GM23338 (cell line): ENCODE data around the gene KRT85. TPM values are rescaled to one million over a fixed set of nuclear protein-coding genes. Genes with fewer than 3 reads are reported as not detected.

Source experiments
- ATAC-seq: fragments of 200-7000 bp; cut with Tn5 transposase; 3 replicates; pipeline ENCODE4 v1.9.1; 2020
- DNase-seq: peaks from one replicate; pipeline ENCODE4 v3.0.0-alpha.2; 2015; ENCODE audit warnings: low spot score
- H2AFZ ChIP-seq: fragments of 200-600 bp; sonication (generic); 2 replicates; pipeline ENCODE4 v1.8.0; 2016; ENCODE audit warnings: antibody characterized with exemption, mild to moderate bottlenecking, moderate library complexity
- H3F3A ChIP-seq: fragments of 200-600 bp; sonication (generic); replicated peaks from 2 replicates; pipeline ENCODE4 v1.8.0; 2017; ENCODE audit warnings: antibody characterized with exemption, mixed run types, low read depth
- H3K27ac ChIP-seq: fragments of 200-600 bp; sonication (generic); 2 replicates; pipeline ENCODE4 v1.6.1; 2016; ENCODE audit warnings: low read depth
- H3K27me3 ChIP-seq: fragments of 200-600 bp; sonication (generic); 2 replicates; pipeline ENCODE4 v1.8.0; 2016; ENCODE audit warnings: mild to moderate bottlenecking, mixed run types, moderate library complexity; ENCODE audit not compliant: insufficient read depth
- H3K36me3 ChIP-seq: fragments of 200-600 bp; sonication (generic); 2 replicates; pipeline ENCODE4 v1.8.0; 2016; ENCODE audit warnings: mild to moderate bottlenecking; ENCODE audit not compliant: insufficient read depth
- H3K4me1 ChIP-seq: fragments of 200-600 bp; sonication (generic); 2 replicates; pipeline ENCODE4 v1.8.0; 2016; ENCODE audit warnings: mild to moderate bottlenecking, moderate library complexity; ENCODE audit not compliant: insufficient read depth
- H3K4me2 ChIP-seq: fragments of 200-600 bp; sonication (generic); 2 replicates; pipeline ENCODE4 v1.7.1; 2017; ENCODE audit warnings: mixed run types
- H3K4me3 ChIP-seq: fragments of 200-600 bp; sonication (generic); 2 replicates; pipeline ENCODE4 v1.6.1; 2016; ENCODE audit warnings: mixed run types
- H3K79me2 ChIP-seq: fragments of 200-600 bp; sonication (generic); replicated peaks from 2 replicates; pipeline ENCODE4 v1.8.0; 2017; ENCODE audit warnings: mild to moderate bottlenecking; ENCODE audit not compliant: insufficient read depth
- H3K9me2 ChIP-seq: fragments of 200-600 bp; sonication (generic); 2 replicates; pipeline ENCODE4 v1.8.0; 2017; ENCODE audit not compliant: insufficient read depth
- H4K20me1 ChIP-seq: fragments of 200-600 bp; sonication (generic); replicated peaks from 2 replicates; pipeline ENCODE4 v1.8.0; 2017; ENCODE audit warnings: mild to moderate bottlenecking; ENCODE audit not compliant: insufficient read depth
- H3K27ac Mint-ChIP-seq: 2 replicates; pipeline ENCODE4 v1.8.0; 2020; ENCODE audit warnings: inconsistent platforms, mild to moderate bottlenecking, moderate library complexity, mixed read lengths
- H3K27me3 Mint-ChIP-seq: 3 replicates; pipeline ENCODE4 v1.8.0; 2022; ENCODE audit warnings: low read depth, mild to moderate bottlenecking, moderate library complexity, mixed read lengths, inconsistent platforms; ENCODE audit not compliant: insufficient read depth, poor library complexity
- H3K36me3 Mint-ChIP-seq: 3 replicates; pipeline ENCODE4 v1.8.0; 2021; ENCODE audit warnings: low read depth, mild to moderate bottlenecking, inconsistent platforms, moderate library complexity, mixed read lengths
- H3K4me1 Mint-ChIP-seq: 3 replicates; pipeline ENCODE4 v1.8.0; 2020; ENCODE audit warnings: mild to moderate bottlenecking, inconsistent platforms, mixed read lengths
- H3K4me3 Mint-ChIP-seq: 3 replicates; pipeline ENCODE4 v1.8.0; 2021; ENCODE audit warnings: moderate library complexity, mild to moderate bottlenecking, inconsistent platforms, mixed read lengths
- H3K9me3 Mint-ChIP-seq: 3 replicates; pipeline ENCODE4 v1.8.0; 2020; ENCODE audit warnings: moderate library complexity, mild to moderate bottlenecking, inconsistent platforms, mixed read lengths
- CREB1 ChIP-seq: fragments of 250-450 bp; sonication (Bioruptor Pico); IDR thresholded peaks from 2 replicates; pipeline ENCODE4 v1.5.0; 2020; ENCODE audit warnings: low read depth, mild to moderate bottlenecking, moderate library complexity
- CTCF ChIP-seq, 2 experiments: fragments of 200-600 bp in 1 of 2; sonication (generic) in 1 of 2; conservative IDR thresholded peaks; 2 replicates each; pipeline versions ENCODE4 v1.5.1 to v1.6.1; 2016 to 2017; ENCODE audit warnings: antibody characterized with exemption in 2 of 2, low read depth in 2 of 2, mild to moderate bottlenecking in 2 of 2, moderate library complexity in 1 of 2
- EZH2 ChIP-seq: fragments of 200-600 bp; sonication (generic); IDR thresholded peaks from one replicate; pipeline ENCODE4 v1.8.0; 2017; ENCODE audit warnings: antibody characterized with exemption, mild to moderate bottlenecking, low read depth; ENCODE audit not compliant: unreplicated experiment
- EZH2phosphoT487 ChIP-seq: fragments of 200-600 bp; sonication (generic); IDR thresholded peaks from one replicate; pipeline ENCODE4 v1.8.1; 2018; ENCODE audit warnings: antibody characterized with exemption; ENCODE audit not compliant: unreplicated experiment
- JUNB ChIP-seq: IDR thresholded peaks from one replicate; pipeline ENCODE4 v1.6.1; 2016; ENCODE audit warnings: antibody characterized with exemption; ENCODE audit not compliant: unreplicated experiment
- NANOG ChIP-seq: IDR thresholded peaks from 2 replicates; pipeline ENCODE4 v1.6.1; 2016; ENCODE audit warnings: antibody characterized with exemption, borderline replicate concordance
- POLR2AphosphoS5 ChIP-seq: IDR thresholded peaks from 2 replicates; pipeline ENCODE4 v1.6.1; 2016; ENCODE audit warnings: antibody characterized with exemption, low read depth
- STAT1 ChIP-seq: IDR thresholded peaks from one replicate; pipeline ENCODE4 v1.6.1; 2016; ENCODE audit warnings: antibody characterized with exemption; ENCODE audit not compliant: unreplicated experiment
- ZNF114 ChIP-seq: fragments of 250-450 bp; sonication (Bioruptor Pico); IDR thresholded peaks from 2 replicates; pipeline ENCODE4 v1.5.0; 2020; ENCODE audit warnings: mild to moderate bottlenecking, moderate library complexity
- ZNF331 ChIP-seq: fragments of 250-450 bp; sonication (Bioruptor Pico); IDR thresholded peaks from 2 replicates; pipeline ENCODE4 v1.5.0; 2020; ENCODE audit warnings: low read depth, mild to moderate bottlenecking, moderate library complexity
- ZNF462 ChIP-seq: fragments of 250-450 bp; sonication (Bioruptor Pico); IDR thresholded peaks from 2 replicates; pipeline ENCODE4 v1.5.0; 2020; ENCODE audit warnings: mild to moderate bottlenecking, moderate library complexity
- polyA plus RNA-seq: library from polyadenylated mRNA; unstranded; fragments of >200 nt; fragmentation: Nextera tagmentation; extraction: Ambion mirVana; gene quantifications from 2 replicates; pipeline ENCODE4 v1.2.1, GENCODE V29; 2016
- total RNA-seq: library from RNA; depleted of rRNA; stranded (reverse); fragments of >200 nt; shearing (Covaris generic); gene quantifications from 2 replicates; pipeline ENCODE4 v1.2.3, GENCODE V29; 2014

The KRT85 gene
- total and polyA plus RNA-seq, 2 experiments from 2014 or later = not detected

- no peak overlapping the region for H3K4me2 ChIP-seq
- H4K20me1 ChIP-seq = no peaks in the 10 kb centered on the region
- TF ChIP-seq ZNF114 (CRISPR knock-in tag) (no peak), CTCF (conservative IDR thresholded peaks at IDR 0.05; ENCODE audit: low read depth in 2 of 2) (peak; percentile 50 to 69)
- no peaks in the 10 kb centered on the region for H3K36me3 Mint-ChIP-seq
- H3K27ac ChIP-seq = no peak overlapping the region
- DNase-seq (peak; percentile 56), ATAC-seq (peak; percentile 88)
- no peak overlapping the region for H3K4me3 ChIP-seq
- H3K27ac Mint-ChIP-seq = no peak overlapping the region
- 0 out of 2 replicates have a peak, but pooled peaks cover under 1% of the 10 kb centered on the region for H3K9me2 ChIP-seq
- no peaks in the 10 kb centered on the region for H3K36me3 ChIP-seq
- no peak overlapping the region for H2AFZ ChIP-seq
- H3K4me3 Mint-ChIP-seq = no peak overlapping the region
- peaks cover 4% of the 10 kb centered on the region; the same call in 1 of the 3 replicates for H3K4me1 Mint-ChIP-seq
- H3K79me2 ChIP-seq = no peaks in the 10 kb centered on the region
- no peaks in the 10 kb centered on the region for H3F3A ChIP-seq
- no peaks in the 10 kb centered on the region for H3K4me1 ChIP-seq
- peaks cover 12% of the 10 kb centered on the region for H3K9me3 Mint-ChIP-seq
- no peaks in the 10 kb centered on the region for H3K27me3 ChIP-seq
- H3K27me3 Mint-ChIP-seq = peaks cover 3% of the 10 kb centered on the region
Observed at GRCh38 chr12:52413782-52414345, 46.6 kb upstream of the KRT85 start.

GRCh38 chr12:52413202-52413601 lies 45.9 kb upstream of the KRT85 start:
- H2AFZ ChIP-seq = no peak overlapping the region
- peaks cover 4% of the 10 kb centered on the region for H3K27me3 Mint-ChIP-seq
- ATAC-seq (no peak), DNase-seq (no peak)
- H3K79me2 ChIP-seq = no peaks in the 10 kb centered on the region
- no peak overlapping the region for H3K4me3 Mint-ChIP-seq
- H3K4me1 ChIP-seq = no peaks in the 10 kb centered on the region
- H3F3A ChIP-seq = no peaks in the 10 kb centered on the region
- H3K27me3 ChIP-seq = no peaks in the 10 kb centered on the region
- no peaks in the 10 kb centered on the region for H3K9me2 ChIP-seq
- H3K4me3 ChIP-seq = no peak overlapping the region
- no peak overlapping the region for H3K4me2 ChIP-seq
- no peak overlapping the region for H3K27ac Mint-ChIP-seq
- H3K36me3 Mint-ChIP-seq = peaks cover 5% of the 10 kb centered on the region
- no peak overlapping the region for H3K27ac ChIP-seq
- no peaks in the 10 kb centered on the region for H3K36me3 ChIP-seq
- peaks cover 18% of the 10 kb centered on the region for H3K9me3 Mint-ChIP-seq
- no peaks in the 10 kb centered on the region for H4K20me1 ChIP-seq
- H3K4me1 Mint-ChIP-seq = peaks cover 4% of the 10 kb centered on the region; the same call in 1 of the 3 replicates
- TF ChIP-seq ZNF331 (CRISPR knock-in tag) (no peak), STAT1 (no peak), EZH2phosphoT487 (no peak), ZNF114 (CRISPR knock-in tag) (no peak), NANOG (no peak), ZNF462 (CRISPR knock-in tag) (no peak), EZH2 (no peak), JUNB (no peak), CTCF (conservative IDR thresholded peaks at IDR 0.05; ENCODE audit: low read depth in 2 of 2) (no peak), POLR2AphosphoS5 (no peak), CREB1 (CRISPR knock-in tag) (no peak)
